BJ (cell line): Measurements from ENCODE around the gene CPSF4L. TPM values are rescaled to one million over a fixed set of nuclear protein-coding genes. Genes with fewer than 3 reads are reported as not detected.

Source experiments
- CTCF ChIA-PET: fragments of 350-600 bp; formaldehyde crosslinking; extraction: SDS; loops from one replicate; lab custom pipeline; 2021; ENCODE audit warnings: antibody characterized with exemption, inconsistent platforms; lab: Yijun Ruan, JAX
- POLR2A ChIA-PET: fragments of 300-600 bp; sonication (Branson Sonifier 250); formaldehyde crosslinking; extraction: SDS; loops from one replicate; lab custom pipeline; 2021; ENCODE audit warnings: antibody characterized with exemption; lab: Charles Lee
- DNase-seq: peaks from one replicate; pipeline ENCODE4 v3.0.0-alpha.2; 2011; ENCODE audit warnings: low read depth
- H3K27me3 ChIP-seq: 2 replicates; pipeline ENCODE4 v1.6.0; 2011; ENCODE audit warnings: low read length; ENCODE audit not compliant: control insufficient read depth, insufficient read depth
- H3K36me3 ChIP-seq: 2 replicates; pipeline ENCODE4 v1.5.1; 2011; ENCODE audit warnings: low read length; ENCODE audit not compliant: control insufficient read depth, insufficient read depth
- H3K4me3 ChIP-seq: 2 replicates; pipeline ENCODE4 v1.5.1; 2011; ENCODE audit warnings: low read depth, mild to moderate bottlenecking, control low read depth, low read length
- polyA plus RNA-seq: library from polyadenylated mRNA; depleted of rRNA; stranded (reverse); fragments of >200 nt; gene quantifications from 2 replicates; pipeline ENCODE4 v1.2.3, GENCODE V29; 2011
- TF ChIP-seq, protein P1 (sequence below): IDR thresholded peaks from 2 replicates; pipeline ENCODE4 v1.5.1; 2011; ENCODE audit warnings: low read depth, mild to moderate bottlenecking, control low read depth, inconsistent platforms, low read length, moderate library complexity; ENCODE audit not compliant: insufficient read depth

The CPSF4L gene
- polyA plus RNA-seq, 1 experiment, result 0.13 TPM

DNA sequence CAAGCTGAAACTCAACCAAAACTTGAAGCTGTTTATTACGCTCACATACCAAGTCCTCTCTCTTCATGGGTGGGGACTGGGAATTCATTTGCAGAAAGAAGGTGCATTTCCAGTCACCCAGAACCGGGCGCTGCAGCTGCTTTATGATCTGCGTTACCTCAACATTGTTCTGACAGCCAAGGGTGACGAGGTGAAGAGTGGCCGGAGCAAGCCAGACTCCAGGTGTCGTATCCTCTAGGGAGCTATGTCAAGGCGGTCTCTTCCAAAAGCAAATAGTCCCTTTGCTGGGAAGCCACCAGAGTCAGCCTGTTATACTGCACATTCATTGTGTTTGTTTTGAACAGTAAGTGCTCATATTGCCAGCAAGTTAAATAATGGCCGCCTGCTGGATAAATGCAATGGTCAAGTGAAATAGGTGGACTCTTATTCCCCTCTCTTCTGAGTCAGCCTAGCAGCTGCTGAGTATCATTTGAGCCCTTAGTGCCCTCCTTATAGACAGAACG, 56.2 kb downstream of the CPSF4L start:
- peaks cover 36% of the 10 kb centered on the region for H3K36me3 ChIP-seq
- TF ChIP-seq, protein P1, sequence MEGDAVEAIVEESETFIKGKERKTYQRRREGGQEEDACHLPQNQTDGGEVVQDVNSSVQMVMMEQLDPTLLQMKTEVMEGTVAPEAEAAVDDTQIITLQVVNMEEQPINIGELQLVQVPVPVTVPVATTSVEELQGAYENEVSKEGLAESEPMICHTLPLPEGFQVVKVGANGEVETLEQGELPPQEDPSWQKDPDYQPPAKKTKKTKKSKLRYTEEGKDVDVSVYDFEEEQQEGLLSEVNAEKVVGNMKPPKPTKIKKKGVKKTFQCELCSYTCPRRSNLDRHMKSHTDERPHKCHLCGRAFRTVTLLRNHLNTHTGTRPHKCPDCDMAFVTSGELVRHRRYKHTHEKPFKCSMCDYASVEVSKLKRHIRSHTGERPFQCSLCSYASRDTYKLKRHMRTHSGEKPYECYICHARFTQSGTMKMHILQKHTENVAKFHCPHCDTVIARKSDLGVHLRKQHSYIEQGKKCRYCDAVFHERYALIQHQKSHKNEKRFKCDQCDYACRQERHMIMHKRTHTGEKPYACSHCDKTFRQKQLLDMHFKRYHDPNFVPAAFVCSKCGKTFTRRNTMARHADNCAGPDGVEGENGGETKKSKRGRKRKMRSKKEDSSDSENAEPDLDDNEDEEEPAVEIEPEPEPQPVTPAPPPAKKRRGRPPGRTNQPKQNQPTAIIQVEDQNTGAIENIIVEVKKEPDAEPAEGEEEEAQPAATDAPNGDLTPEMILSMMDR, result no peak
- DNase-seq, result no peak
- ChIA-PET POLR2A (no interaction called here), CTCF (no interaction called here)
- H3K4me3 ChIP-seq, result no peak overlapping the region
- H3K27me3 ChIP-seq, result no peaks in the 10 kb centered on the region

DNA sequence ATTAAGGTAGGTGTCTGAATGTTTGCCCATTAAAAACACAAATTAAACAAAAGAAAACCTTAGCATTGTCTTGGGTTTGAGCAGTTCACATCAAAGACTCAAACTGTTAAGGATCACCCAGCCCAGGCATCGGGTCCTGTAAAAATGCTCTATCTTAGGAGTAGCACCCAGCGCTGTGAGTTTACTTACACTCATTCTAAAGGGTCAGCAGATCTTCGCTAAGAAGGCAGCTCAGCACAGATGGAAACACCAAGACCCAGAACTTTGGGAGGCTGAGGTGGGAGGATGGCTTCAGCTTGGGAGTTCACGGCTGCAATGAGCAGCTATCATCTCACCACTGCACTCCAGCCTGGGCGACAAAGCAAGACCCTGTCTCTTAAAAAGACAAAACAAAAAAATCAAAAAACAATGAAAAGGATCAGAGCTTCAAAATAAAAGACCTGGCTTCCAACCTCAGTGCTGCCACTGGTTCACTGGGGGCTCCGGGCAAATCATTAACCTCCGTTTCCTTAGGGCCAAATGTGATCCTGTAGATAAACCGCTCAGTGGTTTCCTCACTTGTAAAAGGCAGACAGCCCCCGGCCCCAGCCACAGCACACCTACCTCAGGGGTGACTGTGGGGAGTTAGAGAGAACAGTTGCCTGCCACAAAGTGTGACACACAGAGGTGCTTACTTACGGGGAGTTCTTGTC, 57.7 kb downstream of the CPSF4L start:
- CTCF ChIA-PET, result interaction anchor here (2.0 kb wide), 1 partner anchor 166 kb away, joined by 5 read pairs; no protein-coding TSS in a partner anchor
- TF ChIP-seq, protein P1, result no peak
- no peak for DNase-seq
- Histone ChIP-seq H3K27me3 (no peaks in the 10 kb centered on the region), H3K36me3 (peaks cover 42% of the 10 kb centered on the region), H3K4me3 (no peak overlapping the region)
- POLR2A ChIA-PET, result no interaction called here

DNA sequence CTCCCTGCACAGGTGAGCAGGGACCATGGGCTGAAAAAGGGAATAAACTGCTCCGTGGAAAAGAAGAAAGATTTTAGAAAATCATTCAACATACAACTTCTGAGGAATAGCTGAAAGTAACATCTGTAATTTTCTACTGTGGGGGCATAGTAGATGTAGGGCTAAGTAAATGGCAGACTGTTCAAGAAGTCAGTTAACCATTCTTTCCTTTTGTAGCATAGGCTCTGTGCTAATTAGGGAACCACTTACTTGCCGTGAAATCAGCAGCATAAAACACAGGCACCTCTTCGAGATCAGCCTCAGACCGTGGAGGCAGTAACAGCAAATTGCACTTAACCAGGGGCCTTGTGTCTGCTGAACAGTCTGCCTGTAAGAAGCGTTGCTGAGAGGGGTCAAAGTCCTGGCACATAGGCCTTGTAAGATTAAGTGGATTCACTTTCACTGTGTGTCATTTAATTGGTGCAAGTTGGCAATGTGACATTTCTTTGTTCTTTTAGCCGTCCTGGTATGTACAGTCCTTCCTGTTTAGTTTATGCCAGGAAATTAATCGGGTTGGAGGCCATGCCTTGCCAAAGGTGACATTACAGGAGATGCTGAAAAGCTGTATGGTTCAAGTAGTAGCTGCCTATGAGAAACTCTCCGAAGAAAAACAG, 58.4 kb downstream of the CPSF4L start:
- ChIA-PET POLR2A (no interaction called here), CTCF (interaction anchor here (2.0 kb wide), 1 partner anchor 167 kb away, joined by 5 read pairs; no protein-coding TSS in a partner anchor)
- TF ChIP-seq, protein P1, result no peak
- H3K27me3 ChIP-seq, result no peaks in the 10 kb centered on the region
- no peak overlapping the region for H3K4me3 ChIP-seq
- DNase-seq, result no peak
- H3K36me3 ChIP-seq, result peaks cover 45% of the 10 kb centered on the region

DNA sequence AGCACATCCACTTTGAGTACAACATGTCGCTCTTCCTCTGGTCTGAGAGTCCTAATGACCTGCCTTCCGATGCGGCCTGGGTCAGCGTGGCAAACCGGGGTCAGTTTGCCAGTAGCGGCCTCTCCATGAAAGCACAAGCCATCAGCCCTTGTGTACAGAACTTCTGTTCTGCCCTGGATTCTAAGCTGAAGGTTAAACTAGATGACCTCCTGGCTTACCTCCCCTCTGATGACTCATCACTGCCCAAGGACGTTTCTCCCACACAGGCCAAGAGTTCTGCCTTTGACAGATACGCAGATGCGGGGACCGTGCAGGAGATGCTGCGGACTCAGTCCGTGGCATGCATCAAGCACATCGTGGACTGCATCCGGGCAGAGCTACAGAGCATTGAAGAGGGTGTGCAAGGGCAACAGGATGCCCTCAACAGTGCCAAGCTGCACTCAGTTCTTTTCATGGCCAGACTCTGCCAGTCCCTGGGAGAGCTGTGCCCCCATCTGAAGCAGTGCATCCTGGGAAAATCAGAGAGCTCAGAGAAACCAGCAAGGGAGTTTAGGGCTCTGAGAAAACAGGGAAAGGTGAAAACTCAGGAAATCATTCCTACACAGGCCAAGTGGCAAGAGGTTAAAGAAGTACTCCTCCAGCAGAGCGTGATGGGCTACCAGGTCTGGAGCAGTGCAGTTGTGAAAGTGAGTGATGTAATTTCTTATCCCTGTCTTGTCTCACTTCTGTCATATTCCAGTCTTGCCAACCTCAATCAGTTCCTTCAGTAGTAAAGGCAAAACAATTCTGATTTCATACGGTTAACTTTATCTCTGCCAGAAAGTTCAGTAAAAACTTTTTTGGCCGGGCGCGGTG, 60.2 kb downstream of the CPSF4L start:
- TF ChIP-seq, protein P1, result no peak
- DNase-seq, result no peak
- no peak overlapping the region for H3K4me3 ChIP-seq
- CTCF ChIA-PET, result interaction anchor here (0.5 to 1.6 kb wide), 3 partner anchors 9 to 169 kb away, joined by 3 to 4 read pairs (median 3); no protein-coding TSS in a partner anchor
- POLR2A ChIA-PET, result no interaction called here
- peaks cover 43% of the 10 kb centered on the region for H3K36me3 ChIP-seq
- H3K27me3 ChIP-seq, result no peaks in the 10 kb centered on the region
